DMS114 treated with DMSO at 0.1 percent for 48 hours (cell line): Measurements from ENCODE around the gene SKI.

Experiments
- DNase-seq: peaks from one replicate; lab custom pipeline; 2025; ENCODE audit not compliant: unreplicated experiment; lab: John Stamatoyannopoulos, UW

Gene SKI

DNA sequence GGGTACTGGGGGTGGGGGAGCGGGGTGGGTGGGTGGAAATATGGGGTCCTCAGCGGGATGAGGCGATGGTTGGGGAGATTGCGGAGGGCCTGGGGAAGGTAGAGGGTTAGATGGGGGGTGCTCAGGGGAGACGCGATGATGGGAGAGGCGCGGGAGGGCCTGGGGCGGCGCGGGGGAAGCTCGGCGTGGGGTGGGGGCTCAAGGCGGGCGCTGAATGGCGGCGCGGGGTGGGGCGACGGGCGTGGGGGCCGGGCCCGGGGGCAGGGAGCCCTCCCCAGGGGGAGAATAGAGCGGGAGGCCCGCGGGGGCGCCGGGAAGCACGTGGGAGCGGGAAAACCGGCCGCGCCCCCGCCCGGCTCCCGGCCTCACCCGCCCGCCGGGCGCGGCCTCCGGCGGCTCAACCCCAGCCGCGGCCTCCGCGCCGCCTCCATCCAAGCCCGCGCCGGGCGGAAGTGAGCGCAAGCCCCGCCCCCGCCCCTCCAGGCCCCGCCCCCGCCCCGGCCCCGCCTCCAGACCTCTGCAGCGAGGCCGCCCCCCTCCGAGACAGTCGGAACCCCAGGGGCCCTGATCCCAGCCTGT lies 33.7 kb upstream of the SKI start, which contains the start of gene FAAP20:
Gene FAAP20 (minus strand): TSS at position 454 of the 579 bp plus-strand sequence. CDS start 23 bp downstream, at position 431.
- DNase-seq, result no peak

DNA sequence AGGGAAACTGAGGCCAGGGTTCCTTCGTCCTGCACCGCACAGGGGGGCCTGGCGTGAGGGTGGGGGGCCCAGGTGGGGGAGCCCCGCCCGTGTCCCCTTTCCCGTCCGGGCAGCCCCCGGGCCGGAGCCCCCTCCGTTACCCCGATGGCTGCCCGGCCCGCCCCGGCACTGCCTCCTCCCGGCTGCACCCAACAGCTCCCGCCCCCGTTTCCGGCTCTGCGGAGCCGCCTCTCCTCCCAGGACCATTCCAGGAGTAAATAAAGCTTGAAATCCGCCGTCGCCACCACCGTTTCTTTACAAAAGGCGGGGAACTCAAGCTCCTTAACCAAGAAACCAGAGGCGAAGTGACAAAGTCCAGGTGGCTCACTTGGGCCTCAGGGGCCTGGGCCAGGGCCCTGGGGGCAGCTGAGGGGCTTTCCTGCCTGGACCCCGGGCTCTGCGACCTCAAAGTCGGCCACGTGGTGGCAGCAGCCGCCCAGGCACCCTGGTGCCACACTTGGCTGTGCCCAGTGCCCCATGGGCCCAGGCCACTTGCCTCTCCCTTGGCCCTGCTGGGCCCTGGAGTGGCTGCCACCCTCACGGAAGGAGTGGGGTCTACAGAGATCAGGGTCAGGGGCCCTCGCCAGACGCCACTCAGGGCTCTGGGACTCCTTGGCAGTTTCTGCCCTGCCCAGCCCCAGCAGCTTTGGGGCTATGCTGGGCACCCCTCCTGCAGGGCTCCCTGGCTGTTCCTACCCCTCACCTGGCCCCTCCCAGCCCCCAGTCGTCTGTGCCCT lies 33.0 kb upstream of the SKI start:
- DNase-seq, result peak; percentile 47

DNA sequence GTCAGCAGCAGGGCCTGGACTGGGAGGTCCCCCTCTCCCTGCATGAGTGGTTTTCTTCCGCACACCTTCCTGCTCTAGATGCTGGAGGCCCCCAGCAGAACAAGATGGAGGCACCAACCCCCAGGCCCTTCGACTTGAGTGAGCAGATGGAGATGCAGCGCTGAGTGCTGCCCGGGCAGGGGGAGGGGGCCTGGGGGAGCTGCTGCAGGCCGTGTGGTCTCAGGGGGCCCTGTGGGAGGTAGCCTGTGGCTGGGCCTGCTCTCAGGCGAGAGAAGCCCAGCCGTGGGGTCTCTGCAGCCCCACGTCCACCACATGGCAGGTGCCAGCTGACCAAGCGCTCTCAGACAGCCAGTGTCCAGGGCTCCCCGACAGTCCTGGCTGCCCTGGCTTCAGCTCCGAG lies 32.3 kb upstream of the SKI start:
- no peak for DNase-seq

DNA sequence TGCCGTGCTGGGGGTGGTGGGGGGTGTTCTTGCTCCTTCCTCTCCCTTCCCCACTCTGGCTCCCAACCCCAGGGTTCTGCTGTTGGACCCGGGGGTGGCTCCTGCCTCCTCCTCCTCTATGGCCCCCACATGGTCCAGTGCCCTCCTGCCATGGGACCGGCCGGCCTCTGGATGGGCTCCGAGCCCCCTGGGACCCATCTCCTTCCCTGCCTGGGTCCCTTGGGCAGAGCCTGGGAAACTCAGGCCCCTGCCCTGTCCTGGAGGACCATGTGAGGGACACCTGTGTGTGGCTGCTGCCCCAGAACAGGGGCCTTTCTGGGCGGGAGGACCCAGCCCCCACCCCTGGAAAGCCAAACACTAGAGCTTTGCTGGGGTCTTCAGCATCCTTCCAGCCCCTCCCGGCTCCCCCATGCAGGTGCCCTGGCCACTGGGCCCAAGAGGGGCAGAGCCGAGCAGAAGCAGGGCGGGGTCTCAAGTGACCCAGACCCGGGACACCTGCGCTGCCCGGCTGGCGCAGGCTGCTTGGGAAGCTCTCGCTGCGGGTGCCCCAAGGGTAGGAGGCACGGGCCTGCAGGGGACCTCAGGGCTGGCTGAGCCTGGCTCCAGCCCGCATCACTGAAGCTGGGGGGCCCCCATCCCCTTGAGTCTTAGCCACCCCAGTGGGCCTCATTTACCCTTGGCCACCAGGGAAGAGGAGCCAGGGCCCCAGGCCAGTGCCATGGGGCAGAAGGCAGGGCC lies 31.0 kb upstream of the SKI start:
- DNase-seq, result no peak

DNA sequence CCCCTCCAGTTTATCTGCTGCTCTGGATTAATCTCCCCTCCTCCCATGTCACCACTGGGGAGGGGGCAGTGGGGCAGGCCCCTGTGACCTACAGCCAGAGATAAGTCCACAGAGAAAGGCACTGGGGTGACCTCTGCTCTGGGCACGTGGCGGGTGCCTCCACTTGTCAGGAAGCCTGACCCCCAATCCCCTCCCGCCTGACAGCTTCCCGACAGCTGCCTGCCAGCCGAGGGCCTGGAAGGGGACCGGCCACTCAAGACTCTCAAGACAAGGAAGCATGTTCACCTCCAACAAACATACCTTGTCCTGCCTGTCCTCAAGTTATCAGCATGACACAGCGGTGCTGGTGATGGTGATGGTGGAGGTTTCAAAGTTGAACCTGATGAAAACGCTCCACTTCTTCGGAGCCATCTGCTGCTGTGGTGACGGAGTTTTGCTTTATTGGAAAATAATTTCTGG lies 30.4 kb upstream of the SKI start:
- no peak for DNase-seq

DNA sequence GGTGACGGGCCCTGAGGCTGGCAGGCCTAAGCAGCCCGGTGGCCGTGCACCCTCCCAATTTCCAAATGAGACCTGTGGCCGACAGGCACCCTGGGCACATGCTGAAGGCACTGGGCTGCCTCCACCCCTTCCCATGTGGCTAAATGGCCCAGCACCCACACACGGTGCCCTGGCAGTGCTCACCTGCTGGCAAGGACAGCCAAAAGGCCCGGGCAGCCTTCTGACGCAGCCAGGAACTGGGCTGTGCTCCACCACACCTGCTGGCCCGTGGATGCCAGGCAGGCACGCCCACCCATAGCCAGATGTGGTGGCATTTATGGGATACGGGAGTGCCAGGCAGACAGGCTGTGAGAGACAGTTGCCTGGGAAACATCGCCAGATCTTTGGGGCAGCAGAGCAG lies 29.5 kb upstream of the SKI start:
- DNase-seq, result no peak

DNA sequence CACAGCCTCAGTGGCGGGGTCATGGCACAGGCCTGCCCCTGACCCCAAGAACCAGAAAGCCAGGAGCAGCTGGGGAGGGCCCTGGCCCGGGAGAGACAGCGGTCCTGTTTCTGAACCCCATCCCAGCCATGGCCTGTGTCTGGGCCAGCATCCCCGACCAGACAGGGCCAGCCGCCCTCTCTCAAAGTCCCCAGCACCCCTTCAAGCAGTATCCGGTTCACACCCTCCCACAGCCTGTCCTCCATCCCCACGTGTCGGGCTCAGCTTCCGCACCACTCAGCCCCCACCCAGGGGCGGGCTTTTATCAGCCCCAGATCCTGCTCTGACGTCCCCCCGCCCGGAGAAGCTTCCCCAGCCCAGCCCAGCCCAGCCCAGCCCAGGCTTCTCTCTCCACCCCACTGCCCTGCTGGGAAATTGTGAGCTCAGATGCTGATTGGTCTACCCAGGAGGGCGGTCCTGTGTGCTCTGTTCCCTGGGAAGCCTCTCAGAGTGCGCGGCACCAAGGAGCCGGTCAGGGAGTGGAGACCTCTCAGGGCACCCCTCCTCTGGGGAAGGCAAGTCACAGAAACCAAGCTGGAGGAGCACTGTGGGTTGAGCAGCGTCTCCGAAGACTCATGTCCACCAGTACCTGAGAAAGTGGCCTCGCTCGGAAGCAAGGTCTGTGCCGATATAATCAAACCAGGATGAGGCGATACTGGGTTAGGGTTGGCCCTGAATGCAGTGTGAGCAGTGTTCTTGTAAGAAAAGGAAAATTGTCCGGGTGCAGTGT lies 28.9 kb upstream of the SKI start:
- DNase-seq, result no peak

DNA sequence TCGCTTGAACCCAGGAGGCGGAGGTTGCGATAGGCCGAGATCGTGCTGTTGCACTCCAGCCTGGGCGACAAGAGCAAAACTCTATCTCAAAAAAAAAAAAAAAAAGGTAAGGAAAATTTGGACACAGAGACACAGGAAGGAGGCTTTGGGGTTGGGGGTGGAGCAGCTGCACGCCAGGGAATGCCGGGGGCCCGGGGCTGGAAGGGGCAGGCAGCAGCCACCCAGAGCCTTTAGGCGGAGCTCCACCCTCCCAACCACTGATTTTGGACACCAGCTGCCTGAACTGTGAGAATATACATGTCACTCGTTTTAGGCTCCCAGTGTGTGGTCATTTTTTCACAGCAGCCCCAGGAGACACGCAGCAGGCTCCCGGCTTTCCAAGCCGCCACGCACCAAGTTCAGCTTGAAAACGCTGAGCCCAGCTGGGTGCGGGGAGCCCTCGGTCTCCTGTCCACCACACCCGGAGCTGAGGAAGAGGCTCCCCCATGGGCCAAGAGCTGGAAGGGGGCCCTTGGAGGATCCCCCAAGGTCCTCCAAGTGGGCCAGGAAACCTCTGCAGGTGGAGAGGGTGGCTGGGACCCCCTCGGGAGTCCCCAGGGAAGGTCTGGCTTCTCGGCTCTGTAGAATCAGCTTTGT lies 27.7 kb upstream of the SKI start:
- no peak for DNase-seq

DNA sequence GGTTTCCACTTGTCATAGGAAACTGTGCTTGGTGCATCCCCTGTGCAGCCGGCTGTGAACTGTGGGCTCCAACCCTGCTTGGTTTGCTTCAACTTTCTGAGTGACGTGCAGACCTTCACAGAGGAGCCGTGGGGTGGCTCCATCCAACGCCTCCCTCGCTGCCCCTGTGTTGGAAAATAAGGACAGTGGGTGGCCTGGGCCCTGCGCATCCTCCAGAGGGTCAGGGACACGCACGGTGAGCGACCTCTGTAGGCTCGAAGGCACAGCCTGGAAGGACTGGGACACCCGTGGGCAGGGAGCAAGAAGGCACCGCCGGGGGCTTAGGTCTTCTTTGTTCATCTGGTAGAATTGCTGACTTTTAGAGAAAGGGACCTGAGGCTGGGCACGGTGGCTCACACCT lies 27.1 kb upstream of the SKI start:
- DNase-seq, result no peak

DNA sequence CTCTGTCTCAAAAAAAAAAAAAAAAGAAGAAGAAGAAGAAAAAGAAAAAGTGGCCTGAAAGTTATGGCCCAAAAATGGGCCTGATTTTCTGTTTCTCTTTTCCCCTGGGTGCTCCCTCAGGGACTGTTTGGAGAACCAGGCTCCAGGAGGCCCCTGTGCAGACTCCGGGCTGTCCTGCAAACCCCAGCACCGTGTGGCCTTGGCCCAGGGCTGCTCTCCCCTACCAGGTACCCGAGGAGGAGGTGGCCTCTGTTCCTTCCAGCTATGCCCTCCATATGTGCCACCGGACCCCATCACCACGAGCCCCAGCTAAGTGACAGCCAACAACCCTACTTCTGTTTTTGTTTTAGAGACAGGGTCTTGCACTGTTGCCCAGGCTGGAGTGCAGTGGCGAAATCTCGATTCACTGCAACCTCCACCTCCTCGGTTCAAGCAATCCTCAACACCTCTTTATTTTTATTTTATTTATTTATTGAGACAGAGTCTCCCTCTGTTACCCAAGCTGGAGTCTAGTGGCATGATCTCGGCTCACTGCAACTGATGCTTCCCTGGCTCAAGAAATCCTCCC lies 26.0 kb upstream of the SKI start:
- no peak for DNase-seq

DNA sequence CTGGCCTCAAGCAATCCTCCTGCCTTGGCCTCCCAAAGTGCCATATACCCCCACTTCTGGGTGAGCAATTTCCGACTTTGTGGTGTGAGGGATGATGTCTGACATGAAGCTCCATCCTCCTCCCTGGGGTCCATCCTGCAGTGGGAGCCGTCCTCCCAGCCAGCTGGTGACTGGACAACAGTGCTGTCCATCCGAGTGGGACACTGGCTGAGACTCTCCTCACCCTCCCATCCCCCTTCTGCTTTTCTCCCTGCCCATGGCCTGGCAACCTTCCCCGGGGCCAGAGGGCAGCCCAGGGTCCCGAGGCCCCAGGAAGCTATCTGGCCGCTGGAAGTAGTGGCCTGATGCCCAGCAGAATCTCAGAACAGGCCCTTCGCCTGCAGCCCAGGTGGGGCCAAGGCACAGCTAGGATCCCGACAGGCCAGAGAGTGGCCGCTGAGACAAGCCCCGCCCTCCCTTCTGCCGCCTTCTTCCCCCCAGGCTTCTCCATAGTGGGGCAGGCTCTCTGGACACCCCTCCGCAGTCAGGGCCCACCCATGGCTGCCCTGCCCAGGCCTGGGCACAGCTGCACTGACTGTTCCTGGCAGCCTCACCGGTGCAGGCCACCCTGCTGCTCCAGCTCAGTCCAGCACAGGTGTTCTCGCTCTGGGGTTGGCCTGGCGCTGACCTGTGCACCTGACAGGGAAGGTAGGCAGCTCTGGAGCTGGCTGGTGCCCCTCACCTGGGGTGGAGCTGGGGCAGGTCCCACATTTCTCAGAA lies 25.1 kb upstream of the SKI start:
- DNase-seq, result no peak

DNA sequence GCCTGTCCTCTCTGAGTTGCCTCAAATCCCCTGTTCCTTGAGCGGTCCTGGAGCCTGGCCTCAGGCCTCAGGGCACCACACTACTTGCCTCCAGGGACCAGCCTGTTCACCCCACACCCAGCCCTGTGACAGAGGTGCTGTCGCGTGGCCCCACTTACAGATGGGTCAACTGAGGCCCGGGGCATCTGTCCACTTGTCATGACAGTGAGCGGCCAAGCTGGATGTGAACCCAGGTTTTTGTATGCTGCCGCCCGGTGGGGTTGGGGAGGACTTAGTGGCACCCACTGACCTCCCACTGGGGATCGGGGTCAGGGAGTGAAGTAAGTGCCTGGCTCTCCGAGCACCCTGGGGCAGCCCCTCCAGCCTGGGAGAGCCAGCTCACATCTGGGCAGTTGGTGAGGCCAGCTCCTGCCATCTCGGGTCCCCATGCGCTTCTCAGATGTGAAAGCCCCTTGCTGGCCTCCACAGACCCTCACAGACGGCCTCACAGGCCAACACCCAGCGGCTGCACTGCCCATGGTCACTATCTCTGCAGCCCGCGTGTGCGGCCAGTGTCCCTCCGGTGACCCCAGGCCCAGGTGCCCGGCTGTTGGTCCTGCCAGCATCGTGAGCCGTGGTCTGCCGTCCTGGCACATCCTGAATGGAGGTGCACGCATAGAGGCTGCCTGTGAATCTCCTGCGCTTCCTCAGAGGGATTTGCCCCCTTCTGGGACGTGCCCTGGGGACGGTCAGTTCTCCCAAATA lies 24.3 kb upstream of the SKI start:
- DNase-seq, result no peak

DNA sequence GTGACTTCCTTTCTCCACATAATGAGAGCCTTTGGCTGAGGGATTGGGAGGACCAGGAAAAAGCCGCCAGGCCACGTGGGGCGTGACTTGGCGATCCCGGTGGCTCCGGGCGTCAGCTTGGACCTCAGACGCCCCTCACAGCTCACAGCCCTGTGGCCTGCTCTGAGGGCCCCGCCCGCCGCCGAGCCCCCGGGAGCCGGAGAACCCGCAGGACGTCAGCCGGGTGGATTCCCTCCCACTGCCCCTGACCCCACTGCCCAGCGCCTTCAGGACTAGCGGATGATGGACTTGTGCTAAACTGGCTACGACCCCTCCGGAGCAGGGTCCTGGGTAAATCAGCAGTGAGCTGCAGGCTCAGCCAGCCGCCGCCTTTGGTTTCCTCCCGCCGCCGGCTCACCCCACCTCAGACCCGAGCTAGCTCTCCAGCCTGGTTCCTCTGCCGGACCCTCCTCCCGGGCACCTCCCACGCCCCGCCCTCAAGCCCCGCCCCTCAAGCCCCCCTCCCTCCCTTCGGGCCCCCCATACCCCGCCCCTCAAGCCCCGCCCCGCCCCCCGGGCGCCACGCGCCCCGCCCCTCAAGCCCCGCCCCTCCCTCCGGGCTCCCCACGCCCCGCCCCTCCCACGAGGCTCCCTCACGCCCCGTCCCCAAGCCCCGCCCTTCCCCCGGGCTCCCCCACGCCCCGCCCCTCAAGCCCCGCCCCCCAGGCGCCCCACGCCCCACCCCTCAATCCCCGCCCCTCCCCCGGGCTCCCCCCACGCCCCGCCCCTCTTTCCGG lies 23.5 kb upstream of the SKI start:
- peak; percentile 37 for DNase-seq

DNA sequence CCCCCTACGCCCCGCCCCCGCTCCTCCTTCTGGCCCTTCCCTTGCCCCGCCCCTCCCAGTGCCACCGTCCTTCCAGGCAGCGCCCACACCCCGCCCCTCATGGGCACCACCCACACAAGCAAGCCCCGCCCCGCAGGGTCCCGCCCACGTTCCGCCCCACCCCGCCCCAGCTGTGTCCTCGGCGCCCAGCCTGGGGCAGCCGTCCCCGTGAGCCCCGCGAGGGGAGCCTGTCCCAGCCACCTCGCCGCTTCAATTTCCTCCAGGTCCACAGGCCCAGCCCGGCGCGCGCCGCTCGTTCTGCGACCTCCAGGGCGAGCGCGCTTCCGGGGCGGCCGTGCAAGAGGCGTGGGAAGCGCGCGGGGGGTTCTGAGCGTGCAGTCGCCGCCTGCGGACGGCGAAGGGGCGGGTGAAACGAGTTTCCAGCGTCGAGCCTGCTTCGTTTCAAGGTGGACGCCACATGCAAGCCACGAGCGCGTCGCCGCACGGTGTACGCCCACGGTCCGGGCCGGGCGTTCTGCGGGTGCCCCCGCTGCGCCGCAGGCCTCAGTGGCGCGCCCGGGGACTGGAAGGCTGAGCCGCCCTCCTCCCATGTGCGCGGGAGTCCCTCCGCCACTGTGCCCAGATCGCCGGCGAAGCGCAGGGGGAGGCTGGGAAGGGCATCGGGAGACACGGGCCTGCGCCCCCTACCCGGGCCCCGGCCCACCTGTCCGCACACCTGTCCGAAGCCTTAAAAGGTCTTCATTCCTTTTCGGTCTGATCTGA lies 22.7 kb upstream of the SKI start:
- DNase-seq, result peak; percentile 64

DNA sequence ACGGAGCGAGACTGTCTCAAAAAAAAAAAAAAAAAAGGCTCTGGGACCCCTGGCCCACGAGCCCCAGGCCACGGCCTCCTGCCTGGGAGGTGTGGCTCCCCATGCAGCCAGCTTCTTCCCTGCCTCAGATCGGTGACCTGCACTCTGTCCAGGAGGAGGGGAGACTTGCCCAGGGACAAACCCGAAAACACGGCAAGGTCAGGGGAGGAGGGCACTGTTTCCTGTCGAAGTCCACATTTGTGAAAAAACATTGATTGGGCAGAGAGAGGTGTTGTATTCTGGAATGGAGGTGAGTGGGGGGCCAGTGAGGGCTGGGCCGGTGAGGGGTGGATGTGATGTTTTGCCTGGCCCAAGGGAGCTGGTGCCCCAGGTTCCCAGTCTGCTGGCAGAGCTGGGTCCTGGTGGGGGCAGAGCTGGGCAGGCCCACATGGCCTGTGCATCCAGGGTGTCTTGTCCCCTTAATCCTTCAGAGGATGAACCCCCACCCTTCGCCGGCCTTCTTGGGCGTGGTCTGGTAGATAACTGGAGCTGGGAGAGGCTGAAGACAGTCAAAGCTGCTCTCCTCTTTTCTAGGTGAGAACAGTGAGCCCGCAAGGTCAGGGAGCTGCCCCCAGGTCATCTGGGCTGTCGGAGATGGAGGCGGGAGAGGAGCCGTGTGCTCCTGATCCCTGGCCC lies 21.2 kb upstream of the SKI start:
- no peak for DNase-seq

DNA sequence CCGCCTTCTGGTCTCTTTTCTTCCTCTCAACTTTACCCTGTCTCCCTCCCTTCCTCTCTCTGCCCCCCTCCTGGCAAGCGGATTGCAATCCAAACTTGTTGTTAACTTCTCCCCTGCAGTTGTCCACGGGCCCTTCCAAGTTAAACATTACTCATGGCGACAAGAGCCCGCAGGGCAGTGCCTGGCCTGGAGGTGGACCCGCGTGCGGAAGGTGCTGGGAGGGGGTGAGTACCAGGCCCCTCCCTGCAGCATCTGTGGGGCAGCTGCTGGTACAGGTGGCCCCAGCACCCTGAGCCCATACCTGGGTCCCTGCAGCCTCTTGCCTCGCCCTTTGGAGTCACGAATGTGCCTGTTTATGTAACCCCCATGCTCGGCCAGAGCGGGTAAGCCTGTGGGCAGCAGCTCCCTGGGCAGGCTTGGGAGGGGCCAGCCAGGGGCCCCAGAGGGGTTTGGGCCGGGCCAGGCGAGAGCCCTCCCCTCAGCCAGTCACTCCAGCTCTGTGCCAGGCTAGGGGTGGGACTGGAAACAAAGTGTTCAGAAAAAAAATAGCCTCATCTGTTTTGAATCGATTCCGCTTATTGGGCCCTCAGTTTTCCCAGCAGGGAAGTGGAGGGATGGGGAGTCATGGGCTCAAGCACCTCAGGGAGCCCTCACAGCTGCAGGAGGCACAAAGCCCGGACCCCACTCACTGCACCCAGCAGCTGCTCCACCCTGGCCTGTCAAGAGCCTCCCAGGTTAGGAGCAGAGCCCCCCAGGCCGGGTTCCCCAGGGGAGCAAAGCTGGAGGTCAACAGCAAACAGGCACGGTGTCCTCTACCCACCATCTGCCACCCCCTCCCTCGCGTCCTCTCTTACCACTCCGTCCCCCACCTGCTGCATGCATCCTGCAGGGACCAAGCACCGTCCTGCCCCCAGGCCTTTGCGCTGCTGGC lies 19.5 kb upstream of the SKI start:
- no peak for DNase-seq
